Type B pancreatic cell (in vitro differentiated cells): ENCODE measurements around the gene AKR1B15. TPM values are rescaled to one million over a fixed set of nuclear protein-coding genes. Genes with fewer than 3 reads are reported as not detected.

Experiments
- DNase-seq: peaks from one replicate; pipeline ENCODE4 v3.0.0; 2021; ENCODE audit warnings: mixed read lengths; ENCODE audit not compliant: unreplicated experiment; ENCODE audit errors: extremely low spot score
- H3K27ac Mint-ChIP-seq: 2 replicates; pipeline ENCODE4 v1.8.0; 2021; ENCODE audit warnings: mild to moderate bottlenecking, mixed read lengths
- H3K27me3 Mint-ChIP-seq: 2 replicates; pipeline ENCODE4 v1.8.0; 2021; ENCODE audit warnings: mixed read lengths
- H3K36me3 Mint-ChIP-seq: 2 replicates; pipeline ENCODE4 v1.8.0; 2021; ENCODE audit warnings: mixed read lengths
- H3K4me1 Mint-ChIP-seq: one replicate; pipeline ENCODE4 v1.8.0; 2021; ENCODE audit warnings: mixed read lengths; ENCODE audit not compliant: unreplicated experiment
- H3K4me3 Mint-ChIP-seq: 2 replicates; pipeline ENCODE4 v1.8.0; 2021; ENCODE audit warnings: mild to moderate bottlenecking, mixed read lengths
- H3K9me3 Mint-ChIP-seq: 2 replicates; pipeline ENCODE4 v1.8.0; 2021; ENCODE audit warnings: mixed read lengths
- CTCF ChIP-seq: fragments of 200-600 bp; sonication (generic); conservative IDR thresholded peaks from 2 replicates; pipeline ENCODE4 v1.5.0; 2021; ENCODE audit warnings: antibody characterized with exemption, mild to moderate bottlenecking
- total RNA-seq: library from RNA; stranded (reverse); gene quantifications from 2 replicates; pipeline ENCODE4 v1.2.1, GENCODE V29; 2021; ENCODE audit warnings: low replicate concordance

AKR1B15 gene
- total RNA-seq, 1 donor from 2014 or later: 0.63 TPM

- H3K4me3 Mint-ChIP-seq: no peak overlapping the region
- peak overlapping the region; percentile 62 for H3K27ac Mint-ChIP-seq
- no peak for TF ChIP-seq CTCF
- DNase-seq: no peak
- H3K4me1 Mint-ChIP-seq: no peaks in the 10 kb centered on the region
- H3K9me3 Mint-ChIP-seq: no peaks in the 10 kb centered on the region
- H3K27me3 Mint-ChIP-seq: no peaks in the 10 kb centered on the region
- no peaks in the 10 kb centered on the region for H3K36me3 Mint-ChIP-seq
These were observed 43.1 kb upstream of the AKR1B15 start for GRCh38 chr7:134505856-134506255.

- Mint-ChIP-seq H3K36me3 (no peaks in the 10 kb centered on the region), H3K4me1 (peaks cover 5% of the 10 kb centered on the region), H3K9me3 (no peaks in the 10 kb centered on the region), H3K4me3 (no peak overlapping the region), H3K27me3 (no peaks in the 10 kb centered on the region), H3K27ac (no peak overlapping the region)
- DNase-seq: no peak
- TF ChIP-seq CTCF: no peak
These were observed 39.9 kb upstream of the AKR1B15 start for GRCh38 chr7:134509010-134509409.

- H3K36me3 Mint-ChIP-seq: no peaks in the 10 kb centered on the region
- no peak overlapping the region for H3K4me3 Mint-ChIP-seq
- H3K4me1 Mint-ChIP-seq: peaks cover 10% of the 10 kb centered on the region
- H3K27me3 Mint-ChIP-seq: peaks cover 4% of the 10 kb centered on the region
- DNase-seq: no peak
- no peak for TF ChIP-seq CTCF
- H3K27ac Mint-ChIP-seq: no peak overlapping the region
- no peaks in the 10 kb centered on the region for H3K9me3 Mint-ChIP-seq
These were observed 38.3 kb upstream of the AKR1B15 start for GRCh38 chr7:134510646-134511045.

- no peak for TF ChIP-seq CTCF
- no peak overlapping the region for H3K4me3 Mint-ChIP-seq
These were observed 36.6 kb upstream of the AKR1B15 start for GRCh38 chr7:134512271-134512670.

GRCh38 chr7:134513169-134513752, 35.6 kb upstream of the AKR1B15 start:
- Mint-ChIP-seq H3K4me1 (peaks cover 10% of the 10 kb centered on the region), H3K27ac (no peak overlapping the region), H3K4me3 (no peak overlapping the region), H3K9me3 (no peaks in the 10 kb centered on the region), H3K36me3 (no peaks in the 10 kb centered on the region), H3K27me3 (peaks cover 4% of the 10 kb centered on the region)
- DNase-seq: no peak
- TF ChIP-seq CTCF: peak; percentile 78

More at GRCh38 chr7:134512271-134512670, 36.6 kb upstream of the AKR1B15 start:
- Mint-ChIP-seq H3K9me3 (no peaks in the 10 kb centered on the region), H3K36me3 (no peaks in the 10 kb centered on the region), H3K27me3 (peaks cover 4% of the 10 kb centered on the region), H3K27ac (peak overlapping the region; percentile 67), H3K4me1 (peaks cover 10% of the 10 kb centered on the region)
- no peak for DNase-seq

GRCh38 chr7:134514106-134514505, 34.8 kb upstream of the AKR1B15 start:
- H3K9me3 Mint-ChIP-seq: no peaks in the 10 kb centered on the region
- peaks cover 4% of the 10 kb centered on the region for H3K27me3 Mint-ChIP-seq
- DNase-seq: no peak
- H3K36me3 Mint-ChIP-seq: no peaks in the 10 kb centered on the region
- H3K4me1 Mint-ChIP-seq: peaks cover 10% of the 10 kb centered on the region
- H3K27ac Mint-ChIP-seq: no peak overlapping the region
- H3K4me3 Mint-ChIP-seq: no peak overlapping the region
- TF ChIP-seq CTCF: no peak
